ENCODE results near the gene LIFR.

GRCh38 chr5:38576961-38577684, 20.7 kb upstream of the LIFR start:
- no peak for TF ChIP-seq CTCF (IDR thresholded peaks at IDR 0.05)
- no peak for TF ChIP-seq POLR2A (IDR thresholded peaks at IDR 0.05)
- no peak for TF ChIP-seq EP300 (IDR thresholded peaks at IDR 0.05)
